Panc1 (cell line): Measurements from ENCODE around the gene ABLIM2.

Experiments used
- POLR2AphosphoS5 ChIP-seq: IDR thresholded peaks from 2 replicates; pipeline ENCODE4 v1.6.1; 2012; ENCODE audit warnings: mild to moderate bottlenecking, low read depth, low read length, moderate library complexity
- SIN3A ChIP-seq: IDR thresholded peaks from 2 replicates; pipeline ENCODE4 v1.6.1; 2012; ENCODE audit warnings: low read depth, mild to moderate bottlenecking, low read length, moderate library complexity, borderline replicate concordance; ENCODE audit not compliant: insufficient read depth
- TCF7L2 ChIP-seq: IDR thresholded peaks from 2 replicates; pipeline ENCODE4 v1.6.1; 2011; ENCODE audit warnings: mild to moderate bottlenecking, low read depth, low read length, inconsistent platforms
- TF ChIP-seq, protein P1 (sequence below): fragments of 450-650 bp; IDR thresholded peaks from 2 replicates; pipeline ENCODE4 v1.5.1; 2017; ENCODE audit warnings: mild to moderate bottlenecking

GRCh38 chr4:8152865-8153257 is 5.8 kb downstream of the ABLIM2 start:
- TF ChIP-seq, protein P1, sequence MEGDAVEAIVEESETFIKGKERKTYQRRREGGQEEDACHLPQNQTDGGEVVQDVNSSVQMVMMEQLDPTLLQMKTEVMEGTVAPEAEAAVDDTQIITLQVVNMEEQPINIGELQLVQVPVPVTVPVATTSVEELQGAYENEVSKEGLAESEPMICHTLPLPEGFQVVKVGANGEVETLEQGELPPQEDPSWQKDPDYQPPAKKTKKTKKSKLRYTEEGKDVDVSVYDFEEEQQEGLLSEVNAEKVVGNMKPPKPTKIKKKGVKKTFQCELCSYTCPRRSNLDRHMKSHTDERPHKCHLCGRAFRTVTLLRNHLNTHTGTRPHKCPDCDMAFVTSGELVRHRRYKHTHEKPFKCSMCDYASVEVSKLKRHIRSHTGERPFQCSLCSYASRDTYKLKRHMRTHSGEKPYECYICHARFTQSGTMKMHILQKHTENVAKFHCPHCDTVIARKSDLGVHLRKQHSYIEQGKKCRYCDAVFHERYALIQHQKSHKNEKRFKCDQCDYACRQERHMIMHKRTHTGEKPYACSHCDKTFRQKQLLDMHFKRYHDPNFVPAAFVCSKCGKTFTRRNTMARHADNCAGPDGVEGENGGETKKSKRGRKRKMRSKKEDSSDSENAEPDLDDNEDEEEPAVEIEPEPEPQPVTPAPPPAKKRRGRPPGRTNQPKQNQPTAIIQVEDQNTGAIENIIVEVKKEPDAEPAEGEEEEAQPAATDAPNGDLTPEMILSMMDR = no peak
- TF ChIP-seq SIN3A (no peak), TCF7L2 (no peak), POLR2AphosphoS5 (no peak)
